Naive thymus-derived CD8-positive, alpha-beta T cell (primary cell): ENCODE results near the gene CYP2F1. TPM values are rescaled to one million over a fixed set of nuclear protein-coding genes. Genes with fewer than 3 reads are reported as not detected.
"Not testable (repeated sequence)": the region's sequence is repeated elsewhere in the genome, so short reads cannot be mapped to it uniquely, and the experiment has no call there.

Source experiments
- ATAC-seq, 2 donors: fragments of 150-1000 bp; cut with Tn5 transposase in 1 of 2; sonication (Bioruptor Pico), chemical (Tn5 transposase) in 1 of 2; 1 replicate in 1 of 2; 2 replicates in 1 of 2; pipeline ENCODE4 v1.10.0; 2021; ENCODE audit warnings: mild to moderate bottlenecking in 2 of 2, moderate library complexity in 2 of 2
- POLR2A ChIA-PET: fragments of 350-600 bp; sonication (Branson Sonifier 250); formaldehyde crosslinking; loops from one replicate; lab custom pipeline; 2021; ENCODE audit warnings: antibody characterized with exemption; lab: Charles Lee
- DNase-seq, 10 donors: peaks; one replicate each; pipeline versions ENCODE4 v3.0.0 to v3.0.0-alpha.2; 2020 to 2022
- H3K27ac Mint-ChIP-seq, 10 donors: one replicate each; pipeline ENCODE4 v1.8.0; 2020 to 2022; ENCODE audit warnings: mild to moderate bottlenecking in 10 of 10, mixed read lengths in 10 of 10, moderate library complexity in 4 of 10, inconsistent platforms in 1 of 10
- H3K27me3 Mint-ChIP-seq, 5 donors: one replicate each; pipeline ENCODE4 v1.8.0; 2021 to 2022; ENCODE audit warnings: mixed read lengths in 5 of 5
- H3K36me3 Mint-ChIP-seq, 3 donors: one replicate each; pipeline ENCODE4 v1.8.0; 2020 to 2022; ENCODE audit warnings: mixed read lengths in 3 of 3, mild to moderate bottlenecking in 2 of 3, inconsistent platforms in 1 of 3
- H3K4me1 Mint-ChIP-seq, 4 donors: one replicate each; pipeline ENCODE4 v1.8.0; 2021 to 2022; ENCODE audit warnings: mixed read lengths in 4 of 4
- H3K4me3 Mint-ChIP-seq, 10 donors: one replicate each; pipeline ENCODE4 v1.8.0; 2020 to 2022; ENCODE audit warnings: mild to moderate bottlenecking in 10 of 10, mixed read lengths in 10 of 10, moderate library complexity in 6 of 10, inconsistent platforms in 1 of 10
- H3K9me3 Mint-ChIP-seq, 9 donors: one replicate each; pipeline ENCODE4 v1.8.0; 2020 to 2022; ENCODE audit warnings: mixed read lengths in 9 of 9, mild to moderate bottlenecking in 3 of 9, inconsistent platforms in 1 of 9, moderate library complexity in 1 of 9
- polyA plus RNA-seq, 3 donors: library from polyadenylated mRNA; unstranded; fragments of 300-500 nt; fragmentation: Illumina TruSeq; gene quantifications; one replicate each; pipeline ENCODE4 v1.2.3, GENCODE V29; 2021
- total RNA-seq, 8 experiments: library from RNA in 2 of 8; stranded (reverse) in 2 of 8; gene quantifications; one replicate each; pipeline ENCODE4 v1.2.3 and lab custom pipeline; 2021 to 2026

The CYP2F1 gene
- total and polyA plus RNA-seq, 5 experiments from 2014 or later = 0.19 TPM; not detected in 4

GRCh38 chr19:41127801-41128300 lies 13.6 kb downstream of the CYP2F1 start:
- ATAC-seq (peak; percentile 93 to 95), DNase-seq (peak; percentile 42 to 81 (median 70))
- H3K27me3 Mint-ChIP-seq, H3K9me3 Mint-ChIP-seq, POLR2A ChIA-PET, H3K36me3 Mint-ChIP-seq: not testable (repeated sequence)
- Mint-ChIP-seq H3K27ac (peak overlapping the region; percentile 16 to 98 (median 92)), H3K4me3 (peak overlapping the region; percentile 67 to 91 (median 81)), H3K4me1 (peaks cover 23 to 28% (median 25%) of the 10 kb centered on the region in 4 donors)

DNA sequence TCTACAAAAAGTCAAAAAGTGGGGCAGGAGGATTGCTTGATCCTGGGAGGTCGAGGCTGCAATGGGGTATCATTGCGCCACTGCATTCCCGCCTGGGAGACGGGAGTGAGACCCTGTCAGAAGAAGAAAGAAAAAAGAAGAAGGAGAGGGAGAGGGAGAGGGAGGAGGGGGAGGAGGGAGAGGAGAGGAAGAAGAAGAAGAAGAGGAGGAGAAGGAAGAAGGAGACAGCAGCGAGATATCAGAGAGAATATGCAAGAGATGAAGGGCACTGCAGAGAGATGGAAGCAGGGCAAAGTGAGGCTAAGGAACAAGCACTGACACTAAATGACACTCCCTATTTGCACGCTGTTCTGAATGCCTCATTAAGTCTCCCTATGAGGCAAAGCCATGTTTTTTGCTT lies 14.5 kb downstream of the CYP2F1 start:
- H3K36me3 Mint-ChIP-seq = no peaks in the 10 kb centered on the region
- H3K4me3 Mint-ChIP-seq = peak overlapping the region in 1 of 10 donors; percentile 19
- DNase-seq = no peak
- peaks cover 22 to 28% (median 24%) of the 10 kb centered on the region in 4 donors for H3K4me1 Mint-ChIP-seq
- ATAC-seq = no peak
- H3K27ac Mint-ChIP-seq = peak overlapping the region in 4 of 10 donors; percentile 40 to 98 (median 68)
- no peaks in the 10 kb centered on the region for H3K9me3 Mint-ChIP-seq
- POLR2A ChIA-PET = no interaction called here
- peaks cover 0 to 11% (median 6%) of the 10 kb centered on the region in 5 donors for H3K27me3 Mint-ChIP-seq

- peaks cover 24 to 36% (median 33%) of the 10 kb centered on the region in 4 donors for H3K4me1 Mint-ChIP-seq
- H3K36me3 Mint-ChIP-seq = no peaks in the 10 kb centered on the region
- H3K27ac Mint-ChIP-seq = peak overlapping the region in 6 of 10 donors; percentile 16 to 76 (median 54)
- no peak for ATAC-seq
- peaks cover 0 to 11% (median 6%) of the 10 kb centered on the region in 5 donors for H3K27me3 Mint-ChIP-seq
- H3K4me3 Mint-ChIP-seq = no peak overlapping the region
- DNase-seq = no peak
- no peaks in the 10 kb centered on the region for H3K9me3 Mint-ChIP-seq
- POLR2A ChIA-PET = no interaction called here
Observed at GRCh38 chr19:41131186-41131585, 17.0 kb downstream of the CYP2F1 start.

DNA sequence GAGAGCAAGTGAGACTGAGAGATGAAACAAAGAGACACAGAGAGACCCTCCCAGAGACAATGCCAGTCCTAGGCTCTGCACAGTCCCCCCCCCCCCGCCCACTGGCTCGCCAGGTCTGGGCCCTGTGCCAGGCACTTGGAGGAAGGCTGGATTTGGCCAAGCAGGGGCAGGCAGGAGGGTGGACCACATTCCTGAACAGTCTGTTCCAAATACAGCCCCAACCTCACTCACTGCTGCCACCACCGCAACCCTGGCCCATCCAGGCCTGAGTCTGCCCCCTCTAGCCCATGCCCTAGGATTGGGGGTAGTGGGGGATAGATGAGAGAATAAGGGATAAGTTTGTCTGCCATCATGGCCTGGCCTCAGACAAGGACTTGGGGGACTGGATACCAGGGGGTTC lies 19.0 kb downstream of the CYP2F1 start:
- DNase-seq = no peak
- Mint-ChIP-seq H3K27ac (peak overlapping the region in 5 of 10 donors; percentile 8 to 88 (median 80)), H3K36me3 (no peaks in the 10 kb centered on the region), H3K27me3 (peaks cover 0 to 11% (median 8%) of the 10 kb centered on the region in 5 donors), H3K4me1 (peaks cover 18 to 32% (median 24%) of the 10 kb centered on the region in 4 donors), H3K4me3 (peak overlapping the region in 6 of 10 donors; percentile 1 to 81 (median 44)), H3K9me3 (no peaks in the 10 kb centered on the region)
- ATAC-seq = no peak
- POLR2A ChIA-PET = no interaction called here

- Mint-ChIP-seq H3K9me3 (no peaks in the 10 kb centered on the region), H3K27ac (peak overlapping the region in 9 of 10 donors; percentile 53 to 92 (median 72)), H3K4me1 (peaks cover 14 to 27% (median 20%) of the 10 kb centered on the region in 4 donors), H3K36me3 (no peaks in the 10 kb centered on the region), H3K27me3 (peaks cover 0 to 11% (median 10%) of the 10 kb centered on the region in 5 donors), H3K4me3 (peak overlapping the region; percentile 61 to 96 (median 80))
- ATAC-seq (no peak), DNase-seq (no peak)
- POLR2A ChIA-PET = no interaction called here
Observed at GRCh38 chr19:41134616-41135015, 20.4 kb downstream of the CYP2F1 start.

- H3K27ac Mint-ChIP-seq = peak overlapping the region in 8 of 10 donors; percentile 88 to 97 (median 92)
- POLR2A ChIA-PET = interaction anchor here (0.6 kb wide), 2 partner anchors 15 kb away, joined by 3 to 6 read pairs; no protein-coding TSS in a partner anchor
Observed at GRCh38 chr19:41135390-41136384, 21.5 kb downstream of the CYP2F1 start.

GRCh38 chr19:41136636-41137455 lies 22.6 kb downstream of the CYP2F1 start:
- DNase-seq = no peak

More at GRCh38 chr19:41135390-41136384, 21.5 kb downstream of the CYP2F1 start:
- peak in 6 of 10 donors; percentile 11 to 44 (median 38) for DNase-seq
- ATAC-seq = peak; percentile 90
- H3K4me1 Mint-ChIP-seq = peaks cover 14 to 27% (median 20%) of the 10 kb centered on the region in 4 donors
- H3K9me3 Mint-ChIP-seq, H3K36me3 Mint-ChIP-seq: not testable (repeated sequence)
- H3K4me3 Mint-ChIP-seq = peak overlapping the region; percentile 81 to 96 (median 91)
- peaks cover 0 to 11% (median 10%) of the 10 kb centered on the region in 5 donors for H3K27me3 Mint-ChIP-seq

GRCh38 chr19:41144403-41144802 lies 30.2 kb downstream of the CYP2F1 start:
- Mint-ChIP-seq H3K4me3 (no peak overlapping the region), H3K36me3 (no peaks in the 10 kb centered on the region), H3K4me1 (peaks cover 0 to 2% (median 0%) of the 10 kb centered on the region in 4 donors), H3K9me3 (peaks cover 0 to 2% (median 0%) of the 10 kb centered on the region in 9 donors), H3K27me3 (peaks cover 5 to 21% (median 10%) of the 10 kb centered on the region in 5 donors), H3K27ac (peak overlapping the region in 6 of 10 donors; percentile 10 to 87 (median 73))
- POLR2A ChIA-PET = interaction anchor here (0.7 to 1.5 kb wide), 3 partner anchors 21 to 481 kb away, joined by 4 to 5 read pairs (median 4); no protein-coding TSS in a partner anchor
- DNase-seq = peak; percentile 73 to 94 (median 84)
- peak; percentile 98 to 99 for ATAC-seq

More at GRCh38 chr19:41136636-41137455, 22.6 kb downstream of the CYP2F1 start:
- H3K4me1 Mint-ChIP-seq = peaks cover 14 to 27% (median 19%) of the 10 kb centered on the region in 4 donors
- no peaks in the 10 kb centered on the region for H3K9me3 Mint-ChIP-seq
- peak overlapping the region; percentile 60 to 96 (median 87) for H3K4me3 Mint-ChIP-seq
- no peak for ATAC-seq
- POLR2A ChIA-PET = interaction anchor here (0.6 to 0.7 kb wide), 2 partner anchors 16 to 412 kb away, joined by 3 to 6 read pairs; no protein-coding TSS in a partner anchor
- H3K27me3 Mint-ChIP-seq = peaks cover 0 to 11% (median 6%) of the 10 kb centered on the region in 5 donors
- peak overlapping the region in 8 of 10 donors; percentile 8 to 94 (median 81) for H3K27ac Mint-ChIP-seq
- no peaks in the 10 kb centered on the region for H3K36me3 Mint-ChIP-seq

DNA sequence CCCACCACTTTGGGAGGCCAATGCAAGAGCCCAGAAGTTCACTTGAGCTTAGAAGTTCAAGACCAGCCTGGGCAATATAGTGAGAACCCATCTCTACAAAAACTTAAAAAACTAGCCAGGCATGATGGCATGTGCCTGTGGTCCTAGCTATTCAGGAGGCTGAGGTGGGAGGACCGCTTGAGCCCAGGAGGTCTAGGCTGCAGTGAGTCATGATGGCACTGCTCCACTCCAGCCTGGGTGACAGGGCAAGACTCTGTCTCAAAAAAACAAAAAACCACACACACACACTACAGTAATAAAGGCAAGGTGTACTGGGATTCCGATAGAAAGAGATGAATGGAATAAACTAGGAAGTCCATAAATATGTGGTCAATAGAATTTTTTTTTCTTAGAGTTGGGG lies 35.6 kb downstream of the CYP2F1 start:
- DNase-seq = no peak
- POLR2A ChIA-PET = interaction anchor here (0.6 to 0.7 kb wide), 2 partner anchors 8 to 371 kb away, joined by 4 to 5 read pairs; no protein-coding TSS in a partner anchor
- Mint-ChIP-seq H3K4me1 (no peaks in the 10 kb centered on the region), H3K9me3 (no peaks in the 10 kb centered on the region), H3K36me3 (no peaks in the 10 kb centered on the region), H3K27me3 (peaks cover 5 to 17% (median 9%) of the 10 kb centered on the region in 5 donors), H3K27ac (no peak overlapping the region), H3K4me3 (no peak overlapping the region)
- no peak for ATAC-seq

DNA sequence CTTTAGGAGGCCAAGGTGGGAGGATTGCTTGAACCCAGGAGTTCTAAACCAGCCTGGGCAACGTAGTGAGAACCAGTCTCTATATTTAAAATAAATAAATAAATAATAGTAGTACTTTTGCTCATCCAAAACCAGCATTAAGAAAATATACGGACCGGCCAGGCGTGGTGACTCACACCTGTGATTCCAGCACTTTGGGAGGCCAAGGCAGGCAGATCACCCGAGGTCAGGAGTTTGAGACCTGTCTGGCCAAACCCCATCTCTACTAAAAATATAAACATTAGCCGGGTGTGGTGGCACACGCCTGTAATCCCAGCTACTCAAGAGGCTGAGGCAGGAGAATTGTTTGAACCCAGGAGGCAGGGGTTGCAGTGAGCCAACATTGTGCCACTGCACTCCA lies 36.8 kb downstream of the CYP2F1 start:
- H3K4me3 Mint-ChIP-seq, H3K36me3 Mint-ChIP-seq, H3K4me1 Mint-ChIP-seq, ATAC-seq, DNase-seq, H3K27ac Mint-ChIP-seq, H3K9me3 Mint-ChIP-seq: not testable (repeated sequence)
- POLR2A ChIA-PET = interaction anchor here (1.0 kb wide), 1 partner anchor 9 kb away, joined by 3 read pairs; no protein-coding TSS in a partner anchor
- peaks cover 5 to 12% (median 9%) of the 10 kb centered on the region in 5 donors for H3K27me3 Mint-ChIP-seq

DNA sequence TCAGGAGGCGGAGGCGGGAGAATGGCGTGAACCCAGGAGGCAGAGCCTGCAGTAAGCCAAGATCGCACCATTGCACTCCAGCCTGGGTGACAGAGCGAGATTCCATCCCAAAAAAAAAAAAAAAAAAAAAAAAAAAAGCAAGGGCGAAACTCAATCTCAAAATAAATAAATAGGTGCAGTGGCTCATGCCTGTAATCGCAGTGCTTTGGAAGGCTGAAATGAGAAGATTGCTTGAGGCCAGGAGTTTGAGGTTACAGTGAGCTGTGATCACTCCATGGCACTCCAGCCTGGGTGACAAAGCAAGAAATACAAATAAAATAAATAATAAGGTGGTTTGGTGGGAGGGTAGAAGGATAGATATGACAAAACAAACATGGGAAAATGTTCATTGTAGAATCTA lies 39.8 kb downstream of the CYP2F1 start:
- no peak for DNase-seq
- ATAC-seq = no peak
- Mint-ChIP-seq H3K27ac (no peak overlapping the region), H3K4me1 (no peaks in the 10 kb centered on the region), H3K36me3 (no peaks in the 10 kb centered on the region), H3K27me3 (peaks cover 0 to 5% (median 0%) of the 10 kb centered on the region in 5 donors), H3K4me3 (no peak overlapping the region), H3K9me3 (peaks cover 0 to 2% (median 0%) of the 10 kb centered on the region in 9 donors)
- POLR2A ChIA-PET = no interaction called here
